SK-N-SH (cell line): ENCODE measurements around the gene REPS2. TPM values are rescaled to one million over a fixed set of nuclear protein-coding genes. Genes with fewer than 3 reads are reported as not detected.

Experiments
- CTCF ChIA-PET: fragments of 300-600, 350-600 bp; formaldehyde crosslinking; extraction: SDS; loops from one replicate; lab custom pipeline; 2021; lab: Yijun Ruan, JAX
- POLR2A ChIA-PET: fragments of 350-600 bp; sonication (Branson Sonifier 250); formaldehyde crosslinking; extraction: SDS; loops from one replicate; lab custom pipeline; 2020; ENCODE audit warnings: antibody characterized with exemption, inconsistent platforms; lab: Yijun Ruan, JAX
- DNase-seq: peaks from one replicate; pipeline ENCODE4 v3.0.0; 2012
- H2AFZ ChIP-seq: fragments of 200-600 bp; sonication (generic); 2 replicates; pipeline ENCODE4 v1.8.1; 2016; ENCODE audit warnings: antibody characterized with exemption, mild to moderate bottlenecking, low read depth
- H3F3A ChIP-seq: fragments of 200-600 bp; sonication (generic); replicated peaks from 2 replicates; pipeline ENCODE3; 2016; ENCODE audit warnings: antibody characterized with exemption, mild to moderate bottlenecking; ENCODE audit not compliant: insufficient read depth
- H3K27ac ChIP-seq, 2 experiments: fragments of 200-500 bp in 1 of 2; fragments of 200-600 bp in 1 of 2; sonication (Bioruptor generic) in 1 of 2; sonication (generic), shearing (Covaris generic) in 1 of 2; 2 replicates each; pipeline versions ENCODE4 v1.5.1 to v1.6.1; 2014 to 2016; ENCODE audit warnings: low read depth in 2 of 2, inconsistent platforms in 1 of 2, low read length in 1 of 2, mild to moderate bottlenecking in 1 of 2, mixed read lengths in 1 of 2
- H3K27me3 ChIP-seq: fragments of 200-600 bp; sonication (generic), shearing (Covaris generic); 2 replicates; pipeline ENCODE4 v1.6.1; 2016; ENCODE audit warnings: mixed run types; ENCODE audit not compliant: insufficient read depth
- H3K36me3 ChIP-seq, 2 experiments: fragments of 200-500 bp in 1 of 2; fragments of 200-600 bp in 1 of 2; sonication (Bioruptor generic) in 1 of 2; sonication (generic) in 1 of 2; replicated peaks in 1 of 2; 2 replicates each; pipeline versions ENCODE3 to v1.5.1; 2014 to 2016; ENCODE audit warnings: low read length in 1 of 2, mild to moderate bottlenecking in 1 of 2; ENCODE audit not compliant: insufficient read depth in 2 of 2, control insufficient read depth in 1 of 2
- H3K4me1 ChIP-seq, 2 experiments: fragments of 200-500 bp in 1 of 2; fragments of 200-600 bp in 1 of 2; sonication (Bioruptor generic) in 1 of 2; sonication (generic), shearing (Covaris generic) in 1 of 2; 2 replicates each; pipeline versions ENCODE4 v1.5.1 to v1.6.1; 2014 to 2016; ENCODE audit warnings: low read depth in 1 of 2, low read length in 1 of 2, mixed run types in 1 of 2; ENCODE audit not compliant: insufficient read depth in 2 of 2, control insufficient read depth in 1 of 2
- H3K4me2 ChIP-seq: fragments of 200-600 bp; sonication (generic), shearing (Covaris generic); 2 replicates; pipeline ENCODE4 v1.6.1; 2017; ENCODE audit warnings: mixed run types
- H3K4me3 ChIP-seq, 2 experiments: fragments of 200-500 bp in 1 of 2; fragments of 200-600 bp in 1 of 2; sonication (Bioruptor generic) in 1 of 2; sonication (generic), shearing (Covaris generic) in 1 of 2; 2 replicates each; pipeline versions ENCODE4 v1.5.1 to v1.8.1; 2014 to 2016; ENCODE audit warnings: low read depth in 2 of 2, inconsistent platforms in 1 of 2, low read length in 1 of 2, mild to moderate bottlenecking in 1 of 2, mixed read lengths in 1 of 2, moderate library complexity in 1 of 2
- H3K79me2 ChIP-seq: fragments of 200-600 bp; sonication (generic); 2 replicates; pipeline ENCODE4 v1.8.1; 2017; ENCODE audit warnings: mild to moderate bottlenecking; ENCODE audit not compliant: insufficient read depth
- H3K9ac ChIP-seq: fragments of 200-600 bp; sonication (generic); 2 replicates; pipeline ENCODE4 v1.6.1; 2017; ENCODE audit warnings: mixed run types
- H3K9me2 ChIP-seq: fragments of 200-600 bp; sonication (generic); 2 replicates; pipeline ENCODE4 v1.6.1; 2017; ENCODE audit warnings: mixed run types
- H3K9me3 ChIP-seq: fragments of 200-600 bp; sonication (generic); 2 replicates; pipeline ENCODE4 v1.6.1; 2017; ENCODE audit warnings: mixed run types, mild to moderate bottlenecking, moderate library complexity
- H4K20me1 ChIP-seq: fragments of 200-600 bp; sonication (generic); 2 replicates; pipeline ENCODE4 v1.6.1; 2017; ENCODE audit warnings: mild to moderate bottlenecking, mixed run types; ENCODE audit not compliant: insufficient read depth
- CTCF ChIP-seq: fragments of 200-600 bp; sonication (generic); IDR thresholded peaks from 2 replicates; pipeline ENCODE4 v1.6.1; 2017; ENCODE audit warnings: antibody characterized with exemption, mild to moderate bottlenecking, moderate library complexity
- EP300 ChIP-seq, 2 experiments: IDR thresholded peaks; 2 replicates each; pipeline versions ENCODE4 v1.4.0 to v1.6.1; 2012; ENCODE audit warnings: borderline replicate concordance in 1 of 2, low read depth in 1 of 2, low read length in 1 of 2
- FOXJ3 ChIP-seq: sonication (generic); formaldehyde crosslinking; IDR thresholded peaks from 2 replicates; pipeline ENCODE4 v1.5.1; 2020; ENCODE audit warnings: mild to moderate bottlenecking, missing genetic modification reagents
- FOXM1 ChIP-seq: IDR thresholded peaks from 2 replicates; pipeline ENCODE4 v1.4.0; 2012; ENCODE audit warnings: low read depth, mild to moderate bottlenecking
- GATA2 ChIP-seq: sonication (generic); formaldehyde crosslinking; IDR thresholded peaks from 2 replicates; pipeline ENCODE4 v1.5.0; 2020; ENCODE audit warnings: mild to moderate bottlenecking, missing genetic modification reagents
- IRF3 ChIP-seq: fragments of 150-350 bp; IDR thresholded peaks from 2 replicates; pipeline ENCODE4 v1.6.1; 2016; ENCODE audit warnings: mild to moderate bottlenecking, low read depth, low read length
- MEF2A ChIP-seq: IDR thresholded peaks from 2 replicates; pipeline ENCODE4 v1.4.0; 2012; ENCODE audit warnings: low read depth, borderline replicate concordance
- RCOR1 ChIP-seq: fragments of 150-350 bp; IDR thresholded peaks from 2 replicates; pipeline ENCODE4 v1.6.1; 2017; ENCODE audit warnings: antibody characterized with exemption, low read length
- RXRA ChIP-seq: IDR thresholded peaks from 2 replicates; pipeline ENCODE4 v1.4.0; 2012; ENCODE audit warnings: low read depth, mild to moderate bottlenecking, borderline replicate concordance
- SIN3A ChIP-seq: IDR thresholded peaks from 2 replicates; pipeline ENCODE4 v1.6.1; 2012; ENCODE audit warnings: low read depth, mild to moderate bottlenecking, low read length, moderate library complexity, borderline replicate concordance
- SMC3 ChIP-seq: IDR thresholded peaks from 2 replicates; pipeline ENCODE4 v1.6.1; 2012; ENCODE audit warnings: low read depth, low read length, improper control_type of control experiment
- TEAD4 ChIP-seq: IDR thresholded peaks from 2 replicates; pipeline ENCODE4 v1.4.0; 2012; ENCODE audit warnings: mild to moderate bottlenecking, borderline replicate concordance; ENCODE audit not compliant: insufficient read depth
- USF1 ChIP-seq: IDR thresholded peaks from 2 replicates; pipeline ENCODE4 v1.4.0; 2012; ENCODE audit warnings: low read depth, borderline replicate concordance
- WGBS: methylation state at CpG from one replicate; pipeline ENCODE4 v1.1.6; 2017; ENCODE audit warnings: low lambda C conversion rate; 5-methylcytosine and 5-hydroxymethylcytosine counted together
- polyA plus RNA-seq, 3 experiments: library from polyadenylated mRNA; depleted of rRNA; stranded (reverse); fragments of >200 nt; gene quantifications; 2 replicates each; pipeline ENCODE4 v1.2.3, GENCODE V29; 2012

REPS2 gene
- polyA plus RNA-seq, 1 of the 3 experiments (the other 2 are of a cell fraction), result 0.62 TPM

GRCh38 chrX:17033225-17033624 lies 86.8 kb downstream of the REPS2 start (continued):
- no peak for TF ChIP-seq IRF3
- TF ChIP-seq RCOR1, result no peak
- TF ChIP-seq EP300 (IDR thresholded peaks at IDR 0.05; ENCODE audit: borderline replicate concordance in 1 of 2, low read depth in 1 of 2, low read length in 1 of 2), result no peak
- TF ChIP-seq TEAD4, result no peak
- no peak for TF ChIP-seq GATA2 (CRISPR knock-in tag)
- no peak for TF ChIP-seq FOXM1

GRCh38 chrX:17035111-17035510 lies 88.7 kb downstream of the REPS2 start:
- no peak overlapping the region for H3K4me3 ChIP-seq
- TF ChIP-seq EP300 (IDR thresholded peaks at IDR 0.05; ENCODE audit: borderline replicate concordance in 1 of 2, low read depth in 1 of 2, low read length in 1 of 2) (no peak), USF1 (no peak), FOXJ3 (CRISPR knock-in tag) (no peak), SIN3A (no peak), SMC3 (no peak), RXRA (no peak), CTCF (no peak), MEF2A (no peak)
- H2AFZ ChIP-seq, result no peak overlapping the region
- H3K36me3 ChIP-seq, result no peaks in the 10 kb centered on the region
- peaks cover 0 to 9% of the 10 kb centered on the region in 2 experiments; a peak in 2 of 4 replicates for H3K4me1 ChIP-seq
- H3K9me2 ChIP-seq, result no peaks in the 10 kb centered on the region
- ChIA-PET POLR2A (no interaction called here), CTCF (interaction anchor here (2.3 kb wide), 1 partner anchor 12 kb away, joined by 13 read pairs; no protein-coding TSS in a partner anchor)
- H3K4me2 ChIP-seq, result no peak overlapping the region
- no peaks in the 10 kb centered on the region for H3K79me2 ChIP-seq
- peaks cover 5% of the 10 kb centered on the region; the same call in 1 of the 2 replicates for H3K27me3 ChIP-seq
- H3K9ac ChIP-seq, result no peak overlapping the region
- no peak for DNase-seq
- no peaks in the 10 kb centered on the region for H3F3A ChIP-seq
- no peaks in the 10 kb centered on the region for H3K9me3 ChIP-seq
- no peak overlapping the region for H3K27ac ChIP-seq
- H4K20me1 ChIP-seq, result no peaks in the 10 kb centered on the region
- WGBS, result 54% methylated on average over 3 of the region's 3 CpGs
